ENCODE measurements around the gene CREBBP. TPM values are rescaled to one million over a fixed set of nuclear protein-coding genes. Genes with fewer than 3 reads are reported as not detected.
A peak's percentile ranks its signal among the peaks of the same experiment; 100 is the strongest.

The CREBBP gene
- total and polyA plus RNA-seq, 9 of the 15 experiments (the other 6 are each of a cell fraction or from before 2014, with no cell fraction given) = 0.70 to 24.8 (median 5.6) TPM

- TF ChIP-seq ZNF407 (IDR thresholded peaks at IDR 0.05; ENCODE audit: low read depth) (no peak), TBL1XR1 (IDR thresholded peaks at IDR 0.05; ENCODE audit: low read length in 2 of 2) (no peak), ZNF280A (IDR thresholded peaks at IDR 0.05; ENCODE audit: low read depth, partially characterized antibody) (peak; percentile 16)
Measured at GRCh38 chr16:3832668-3833067, 47.8 kb downstream of the CREBBP start (continued).

All from K562 (cell line).